Embryonic facial prominence (tissue), 1 donor: ENCODE measurements around the gene RAC2.
"Not testable (repeated sequence)": the region's sequence is repeated elsewhere in the genome, so short reads cannot be mapped to it uniquely, and the experiment has no call there.

Experiments
- DNase-seq: peaks from one replicate; pipeline ENCODE4 v3.0.0-alpha.2; 2016; ENCODE audit errors: extremely low spot score

The RAC2 gene

GRCh38 chr22:37255558-37256006 lies 11.5 kb upstream of the RAC2 start:
- DNase-seq = no peak

- no peak for DNase-seq
These were observed 10.8 kb upstream of the RAC2 start for GRCh38 chr22:37254867-37255233.

GRCh38 chr22:37254209-37254866 lies 10.3 kb upstream of the RAC2 start:
- no peak for DNase-seq

GRCh38 chr22:37253126-37253660 lies 9.1 kb upstream of the RAC2 start:
- no peak for DNase-seq

- DNase-seq = not testable (repeated sequence)
These were observed 7.8 kb upstream of the RAC2 start for GRCh38 chr22:37251836-37252235.

- no peak for DNase-seq
These were observed 5.9 kb upstream of the RAC2 start for GRCh38 chr22:37249986-37250385.

GRCh38 chr22:37248251-37248650 lies 4.2 kb upstream of the RAC2 start:
- DNase-seq = no peak

GRCh38 chr22:37245740-37246139 lies 1.7 kb upstream of the RAC2 start:
- no peak for DNase-seq

GRCh38 chr22:37244922-37245722 lies 1.1 kb upstream of the RAC2 start:
- no peak for DNase-seq

- DNase-seq = no peak
These were observed 511 bp downstream of the RAC2 start for GRCh38 chr22:37243402-37244113.

- DNase-seq = no peak
These were observed 1.6 kb downstream of the RAC2 start for GRCh38 chr22:37242395-37242918.

GRCh38 chr22:37241351-37242142 lies 2.5 kb downstream of the RAC2 start:
- DNase-seq = no peak

- no peak for DNase-seq
These were observed 3.1 kb downstream of the RAC2 start for GRCh38 chr22:37240941-37241320.

- no peak for DNase-seq
These were observed 3.7 kb downstream of the RAC2 start for GRCh38 chr22:37240240-37240940.

- no peak for DNase-seq
These were observed 4.5 kb downstream of the RAC2 start for GRCh38 chr22:37239336-37240239.

- no peak for DNase-seq
These were observed 6.4 kb downstream of the RAC2 start for GRCh38 chr22:37237371-37238268.

- DNase-seq = no peak
These were observed 8.0 kb downstream of the RAC2 start for GRCh38 chr22:37235897-37236607.
